GM18526 (cell line): Measurements from ENCODE around the gene SFXN5.

ENCODE experiments used
- POLR2A ChIP-seq: IDR thresholded peaks from 3 replicates; pipeline ENCODE4 v1.6.1; 2011; ENCODE audit not compliant: insufficient read length; ENCODE audit errors: extremely low read depth

The SFXN5 gene

GRCh38 chr2:72950558-72951255, 120.8 kb downstream of the SFXN5 start:
- TF ChIP-seq POLR2A: no peak

- no peak for TF ChIP-seq POLR2A
Observed at GRCh38 chr2:72949642-72950041, 121.9 kb downstream of the SFXN5 start.

GRCh38 chr2:72949045-72949444, 122.5 kb downstream of the SFXN5 start:
- no peak for TF ChIP-seq POLR2A

GRCh38 chr2:72947952-72948830, 123.3 kb downstream of the SFXN5 start:
- no peak for TF ChIP-seq POLR2A

GRCh38 chr2:72946466-72946865, 125.0 kb downstream of the SFXN5 start:
- TF ChIP-seq POLR2A: no peak

GRCh38 chr2:72945450-72946019, 126.0 kb downstream of the SFXN5 start:
- TF ChIP-seq POLR2A: no peak

GRCh38 chr2:72944804-72945449, 126.6 kb downstream of the SFXN5 start:
- no peak for TF ChIP-seq POLR2A

- TF ChIP-seq POLR2A: no peak
Observed at GRCh38 chr2:72943540-72944395, 127.7 kb downstream of the SFXN5 start.

- TF ChIP-seq POLR2A: no peak
Observed at GRCh38 chr2:72942881-72943418, 128.6 kb downstream of the SFXN5 start.

GRCh38 chr2:72942293-72942692, 129.2 kb downstream of the SFXN5 start:
- no peak for TF ChIP-seq POLR2A

- no peak for TF ChIP-seq POLR2A
Observed at GRCh38 chr2:72940786-72941185, 130.7 kb downstream of the SFXN5 start.

- TF ChIP-seq POLR2A: no peak
Observed at GRCh38 chr2:72940361-72940760, 131.2 kb downstream of the SFXN5 start.

- no peak for TF ChIP-seq POLR2A
Observed at GRCh38 chr2:72938455-72938854, 133.1 kb downstream of the SFXN5 start.

GRCh38 chr2:72937356-72937669, 134.2 kb downstream of the SFXN5 start:
- no peak for TF ChIP-seq POLR2A

- no peak for TF ChIP-seq POLR2A
Observed at GRCh38 chr2:72936660-72937355, 134.7 kb downstream of the SFXN5 start.

- TF ChIP-seq POLR2A: no peak
Observed at GRCh38 chr2:72935611-72935957, 135.9 kb downstream of the SFXN5 start.
